NCI-H345 (cell line): ENCODE data around the gene TRIM58.

Experiments used
- DNase-seq: peaks from one replicate; lab custom pipeline; 2025; lab: John Stamatoyannopoulos, UW

TRIM58 gene

DNA sequence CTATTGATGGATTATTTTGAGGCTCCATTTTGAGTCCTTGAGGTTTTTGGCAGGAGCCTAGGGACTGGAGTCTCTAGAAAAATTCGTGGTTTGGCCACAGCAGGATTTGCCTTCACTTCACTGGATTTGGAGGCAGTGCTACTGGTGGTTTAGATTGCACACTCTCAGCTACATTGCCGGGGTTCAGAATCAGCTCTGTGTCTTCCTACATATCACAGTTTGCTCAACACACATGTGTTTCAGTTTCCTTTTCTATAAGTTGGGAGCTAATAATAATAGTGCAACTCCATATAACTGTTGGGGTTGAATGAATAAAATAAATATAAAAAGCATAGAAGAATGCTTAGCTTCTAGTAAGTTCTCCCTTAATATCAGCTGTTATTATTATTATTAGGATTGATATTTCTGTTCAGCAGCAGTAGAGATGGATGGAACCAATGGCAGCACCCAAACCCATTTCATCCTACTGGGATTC is 38.2 kb downstream of the TRIM58 start, which contains the start of gene OR2W3:
OR2W3 (plus strand) TSS at position 425 of the 475 bp plus-strand sequence; CDS start at position 425, 0 bp downstream.
- DNase-seq, result no peak

DNA sequence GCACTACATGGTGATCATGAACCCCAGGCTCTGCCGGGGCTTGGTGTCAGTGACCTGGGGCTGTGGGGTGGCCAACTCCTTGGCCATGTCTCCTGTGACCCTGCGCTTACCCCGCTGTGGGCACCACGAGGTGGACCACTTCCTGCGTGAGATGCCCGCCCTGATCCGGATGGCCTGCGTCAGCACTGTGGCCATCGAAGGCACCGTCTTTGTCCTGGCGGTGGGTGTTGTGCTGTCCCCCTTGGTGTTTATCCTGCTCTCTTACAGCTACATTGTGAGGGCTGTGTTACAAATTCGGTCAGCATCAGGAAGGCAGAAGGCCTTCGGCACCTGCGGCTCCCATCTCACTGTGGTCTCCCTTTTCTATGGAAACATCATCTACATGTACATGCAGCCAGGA is 39.0 kb downstream of the TRIM58 start:
- DNase-seq, result no peak

DNA sequence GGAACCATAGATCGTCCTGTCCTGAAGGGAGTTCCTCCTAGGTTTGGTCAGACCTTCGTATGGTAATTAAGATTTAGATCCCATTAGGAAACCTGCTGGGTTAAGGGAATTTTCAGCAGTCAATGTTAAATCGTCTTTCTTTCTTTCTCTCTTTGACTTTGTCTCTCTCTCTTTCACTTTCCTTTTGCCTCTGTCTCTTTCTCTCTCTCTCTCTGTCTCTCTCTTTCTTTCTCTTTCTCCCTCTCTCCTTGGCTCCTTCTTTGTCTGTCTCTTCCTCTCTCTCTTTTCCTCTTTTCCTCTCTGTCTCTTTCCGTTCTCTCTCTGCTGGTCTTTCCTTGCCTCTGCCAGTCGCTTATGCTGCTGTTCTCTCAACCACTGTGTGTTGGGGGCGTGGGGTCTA is 47.1 kb downstream of the TRIM58 start:
- DNase-seq, result no peak

DNA sequence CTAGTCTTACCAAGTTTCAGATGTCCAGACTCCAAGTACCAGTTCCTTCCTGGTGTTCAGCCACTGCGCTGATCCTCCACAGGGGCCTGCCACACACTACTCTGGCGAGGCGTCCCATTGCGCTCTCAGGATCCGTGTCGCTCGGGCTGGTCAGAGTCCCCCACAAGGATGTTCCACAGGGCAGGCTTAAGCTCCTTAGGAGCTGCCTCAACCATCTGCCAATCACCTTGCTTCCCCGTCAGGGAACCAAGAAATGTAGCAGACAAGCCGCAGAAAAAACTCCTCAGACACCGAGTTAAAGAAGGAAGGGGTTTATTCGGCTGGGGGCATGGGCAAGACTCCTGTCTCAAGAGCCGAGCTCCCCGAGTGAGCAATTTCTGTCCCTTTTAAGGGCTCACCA is 48.2 kb downstream of the TRIM58 start:
- no peak for DNase-seq

DNA sequence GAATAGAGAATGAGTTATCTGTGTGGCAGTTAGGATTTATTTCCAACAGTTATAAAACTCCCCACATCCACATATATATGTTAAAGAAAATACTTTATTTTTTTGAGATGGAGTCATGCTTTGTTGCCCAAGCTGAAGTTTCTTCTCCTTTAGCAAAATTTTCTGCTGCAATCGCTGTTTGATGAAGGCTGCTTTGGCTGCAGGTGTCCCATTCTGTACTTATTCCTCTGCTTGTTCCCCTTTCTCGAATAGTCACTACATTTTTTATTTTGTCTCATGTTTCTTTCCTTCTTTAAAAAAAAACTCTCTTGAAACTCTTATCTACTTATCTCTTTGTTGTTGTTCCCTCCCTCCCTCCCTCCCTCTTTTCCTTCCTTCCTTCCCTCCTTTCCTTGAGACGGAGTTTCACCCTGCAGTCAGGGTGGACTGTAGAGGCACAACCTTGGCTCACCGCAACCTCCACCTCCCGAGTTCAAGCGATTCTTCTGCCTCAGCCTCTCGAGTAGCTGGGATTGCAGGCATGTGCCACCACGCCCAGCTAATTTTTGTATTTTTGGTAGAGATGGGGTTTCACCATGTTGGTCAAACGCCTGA is 49.0 kb downstream of the TRIM58 start:
- DNase-seq, result no peak

DNA sequence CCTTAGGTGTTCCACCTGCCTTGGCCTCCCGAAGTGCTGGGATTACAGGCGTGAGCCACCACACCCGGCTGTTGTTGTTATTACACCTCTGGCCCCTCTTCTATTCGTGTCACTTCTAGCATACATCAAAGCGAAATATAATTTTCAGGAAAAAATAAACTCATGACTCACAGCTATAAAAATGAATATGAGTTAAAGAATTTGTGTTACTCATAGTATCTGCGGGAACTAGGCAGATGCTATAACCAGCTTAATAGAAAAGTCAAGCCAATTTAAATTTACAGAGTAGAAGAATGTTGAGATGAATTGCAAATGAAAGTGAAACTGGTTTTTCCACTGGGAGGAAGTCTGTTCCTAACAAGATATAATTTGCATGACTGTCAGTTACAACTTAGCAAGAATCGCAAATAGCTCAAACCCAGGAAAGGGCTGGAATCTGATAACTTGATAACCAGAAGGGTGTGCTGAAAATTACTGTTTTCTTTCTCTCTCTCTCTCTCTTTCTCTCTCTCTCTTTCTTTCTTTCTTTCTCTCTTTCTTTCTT is 49.6 kb downstream of the TRIM58 start:
- no peak for DNase-seq

DNA sequence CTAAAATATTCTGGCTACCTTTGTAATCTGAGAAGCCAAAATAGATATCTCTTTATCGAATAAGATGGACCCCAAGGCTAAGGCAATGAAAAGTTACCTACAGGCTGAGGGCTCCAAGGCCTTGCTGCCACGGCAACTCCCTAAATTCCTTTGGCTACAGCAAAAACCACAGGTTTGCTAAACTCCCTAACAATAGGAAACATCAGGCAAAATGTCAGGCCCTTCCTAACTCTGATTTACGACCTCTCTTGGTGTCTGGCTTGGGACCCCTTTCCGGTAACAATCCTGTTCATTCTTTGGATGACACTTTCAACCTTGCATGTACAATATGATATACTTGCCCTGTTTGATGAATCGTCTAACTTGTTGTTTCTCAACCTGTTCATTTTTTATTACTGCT is 51.8 kb downstream of the TRIM58 start:
- no peak for DNase-seq

DNA sequence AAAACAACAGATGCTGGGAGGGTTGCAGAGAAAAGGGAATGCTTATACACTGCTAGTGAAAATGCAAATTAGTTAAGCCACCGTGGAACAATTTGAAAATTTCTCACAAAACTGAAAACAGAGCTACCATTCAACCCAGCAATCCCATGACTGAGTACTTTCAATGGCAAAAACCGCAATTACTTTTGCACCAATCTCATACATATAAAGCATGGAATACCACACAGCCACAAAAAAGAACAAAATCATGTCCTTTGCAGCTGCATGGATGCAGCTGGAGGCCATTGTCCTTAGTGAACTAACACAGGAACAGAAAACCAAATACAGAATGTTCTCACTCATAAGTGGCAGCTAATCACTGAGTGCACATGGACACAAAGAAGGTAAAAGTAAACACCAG is 56.8 kb downstream of the TRIM58 start:
- DNase-seq, result no peak

DNA sequence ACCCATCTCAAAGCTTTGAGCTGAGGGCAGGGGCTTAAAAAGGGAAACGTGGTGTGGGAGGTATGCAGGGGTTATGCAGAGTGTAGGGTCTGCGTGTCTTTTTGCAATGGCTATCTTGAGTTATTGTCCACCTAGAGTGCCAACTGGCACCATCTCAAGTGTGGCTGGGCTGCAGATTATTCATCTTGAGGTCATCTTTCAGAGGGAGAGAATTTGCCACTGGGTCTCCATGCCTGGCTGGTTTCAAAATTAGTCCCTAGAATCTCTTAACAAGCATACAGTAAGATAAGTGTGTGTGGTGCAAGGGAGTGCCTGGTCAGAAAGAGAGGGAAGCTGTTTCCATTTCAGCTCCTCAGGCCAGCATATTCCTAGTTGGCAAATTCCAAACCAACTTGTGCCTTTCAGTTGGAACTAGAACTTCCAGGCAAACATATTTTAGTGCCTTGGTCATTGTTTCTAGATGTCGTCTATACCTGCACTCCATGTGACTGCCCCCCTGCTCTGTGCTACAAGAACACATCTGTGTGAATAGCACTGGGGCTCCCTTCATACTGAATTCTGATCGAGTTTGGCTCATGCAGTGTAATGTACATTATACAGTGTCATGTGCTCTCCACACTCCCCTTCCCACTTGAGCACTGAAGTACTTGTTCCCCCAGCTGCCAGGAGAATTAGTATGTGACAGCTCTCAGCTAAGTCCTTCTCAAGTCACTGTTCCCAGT is 58.1 kb downstream of the TRIM58 start:
- DNase-seq, result no peak

DNA sequence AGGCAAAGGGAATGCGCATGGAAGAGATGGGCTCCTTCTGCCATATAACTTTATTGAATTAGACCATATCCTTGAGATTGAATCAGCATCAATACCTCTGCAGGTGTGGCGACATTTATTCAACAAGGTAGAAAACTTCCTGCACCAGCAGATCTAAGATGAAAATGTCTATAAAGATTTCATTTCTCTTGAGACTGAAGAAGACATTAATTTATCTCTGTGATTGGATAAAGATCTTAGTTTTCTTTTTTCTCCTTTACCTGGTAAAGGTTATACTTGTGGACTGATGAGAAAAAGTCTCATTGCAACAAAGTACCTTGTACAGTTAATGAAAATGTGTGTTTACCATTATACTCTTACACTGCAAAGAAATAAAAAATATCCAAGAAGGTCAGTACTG is 63.0 kb downstream of the TRIM58 start, which contains the start of gene OR2T8:
OR2T8 (plus strand) TSS at position 301 of the 400 bp plus-strand sequence. CDS start 766 bp downstream, outside the sequence.
- no peak for DNase-seq

DNA sequence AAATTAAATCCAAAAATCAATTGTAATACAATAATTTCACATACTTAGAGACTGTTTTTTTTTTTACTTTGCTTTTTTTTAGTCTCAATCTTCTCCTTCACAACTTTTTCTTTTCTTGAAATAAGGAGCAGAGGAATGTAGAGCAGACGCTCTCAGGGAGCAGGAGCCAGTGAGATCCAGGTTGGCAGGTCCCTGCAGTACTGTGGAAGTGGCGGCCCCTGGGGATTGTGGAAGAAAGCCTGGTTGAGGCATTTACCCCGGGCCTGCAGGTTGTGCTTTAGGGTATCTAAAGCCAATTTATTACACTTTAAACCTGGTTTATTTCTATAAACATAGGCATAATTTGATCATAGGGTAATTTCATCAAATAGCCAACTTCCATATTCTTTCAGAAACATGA is 67.0 kb downstream of the TRIM58 start:
- no peak for DNase-seq

DNA sequence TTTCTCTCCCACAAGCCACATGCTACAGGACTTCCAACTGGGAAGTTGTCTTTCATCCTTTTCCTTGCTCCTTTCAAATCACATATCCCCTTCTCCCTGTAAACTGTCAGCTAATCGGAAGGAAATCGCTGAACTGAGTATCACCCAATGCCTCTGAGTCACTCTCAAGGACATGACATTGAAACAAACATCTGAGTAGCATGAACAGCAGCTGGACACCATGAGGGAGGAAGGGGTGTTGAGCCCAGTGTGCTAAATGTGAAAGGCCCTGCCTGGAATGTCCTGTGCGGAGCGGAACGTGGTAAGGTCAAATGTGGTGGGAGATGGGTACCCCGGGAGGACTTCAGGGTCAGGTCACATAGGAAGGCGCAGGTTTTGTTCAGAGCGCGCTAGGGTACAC is 67.9 kb downstream of the TRIM58 start, which contains the start of gene OR2AJ1:
OR2AJ1 (plus strand) TSS at position 22 of the 400 bp plus-strand sequence. CDS start 8,880 bp downstream, outside the sequence.
- no peak for DNase-seq
